MM.1S (cell line): ENCODE results near the gene PGBD2.
"Not testable (repeated sequence)": the region's sequence is repeated elsewhere in the genome, so short reads cannot be mapped to it uniquely, and the experiment has no call there.

ENCODE experiments used
- DNase-seq: peaks from one replicate; pipeline ENCODE4 v3.0.0-alpha.2; 2015
- H2AFZ ChIP-seq: fragments of 300-600 bp; sonication (generic); 2 replicates; pipeline ENCODE4 v1.6.0; 2016; ENCODE audit warnings: antibody characterized with exemption, low read length
- H3F3A ChIP-seq: fragments of 300-600 bp; sonication (generic); 2 replicates; pipeline ENCODE4 v1.6.1; 2016; ENCODE audit warnings: mild to moderate bottlenecking, antibody characterized with exemption, low read length, moderate library complexity, mixed read lengths; ENCODE audit not compliant: insufficient read depth
- H3K27ac ChIP-seq: fragments of 300-600 bp; sonication (generic); 2 replicates; pipeline ENCODE4 v1.5.1; 2016; ENCODE audit warnings: mild to moderate bottlenecking, low read length
- H3K27me3 ChIP-seq: fragments of 300-600 bp; sonication (generic); replicated peaks from 2 replicates; pipeline ENCODE4 v1.6.0; 2016; ENCODE audit warnings: low read length; ENCODE audit not compliant: insufficient read depth
- H3K36me3 ChIP-seq: fragments of 300-600 bp; sonication (generic); replicated peaks from 2 replicates; pipeline ENCODE4 v1.6.1; 2016; ENCODE audit warnings: mild to moderate bottlenecking, low read length, mixed read lengths; ENCODE audit not compliant: insufficient read depth
- H3K4me1 ChIP-seq: fragments of 300-600 bp; sonication (generic); 2 replicates; pipeline ENCODE4 v1.6.1; 2016; ENCODE audit warnings: low read length, mixed read lengths
- H3K4me2 ChIP-seq: fragments of 300-600 bp; sonication (generic); 2 replicates; pipeline ENCODE4 v1.6.0; 2016; ENCODE audit warnings: low read depth, low read length
- H3K4me3 ChIP-seq: fragments of 300-600 bp; sonication (generic); 2 replicates; pipeline ENCODE4 v1.5.1; 2016; ENCODE audit warnings: low read length, mixed read lengths
- H3K79me2 ChIP-seq: fragments of 300-600 bp; sonication (generic); 2 replicates; pipeline ENCODE4 v1.6.1; 2016; ENCODE audit warnings: mixed run types, low read length, mixed read lengths
- H3K9ac ChIP-seq: fragments of 300-600 bp; sonication (generic); 2 replicates; pipeline ENCODE4 v1.6.1; 2016; ENCODE audit warnings: low read length, mixed read lengths
- H3K9me2 ChIP-seq: fragments of 300-600 bp; sonication (generic); replicated peaks from 2 replicates; pipeline ENCODE4 v1.6.1; 2016; ENCODE audit warnings: mild to moderate bottlenecking, low read length, mixed read lengths; ENCODE audit not compliant: insufficient read depth
- H3K9me3 ChIP-seq: fragments of 300-600 bp; sonication (generic); replicated peaks from 2 replicates; pipeline ENCODE4 v1.6.1; 2016; ENCODE audit warnings: mild to moderate bottlenecking, low read length, mixed read lengths; ENCODE audit not compliant: insufficient read depth
- H4K20me1 ChIP-seq: fragments of 300-600 bp; sonication (generic); 2 replicates; pipeline ENCODE4 v1.6.1; 2016; ENCODE audit warnings: mild to moderate bottlenecking, low read length, moderate library complexity, mixed read lengths; ENCODE audit not compliant: insufficient read depth

The PGBD2 gene

GRCh38 chr1:248945000-248945423, 39.0 kb downstream of the PGBD2 start:
- H3K36me3 ChIP-seq, H3K4me1 ChIP-seq, DNase-seq, H3K4me3 ChIP-seq, H4K20me1 ChIP-seq, H2AFZ ChIP-seq, H3K9me2 ChIP-seq, H3K9me3 ChIP-seq, H3K79me2 ChIP-seq, H3K27me3 ChIP-seq, H3K4me2 ChIP-seq, H3K9ac ChIP-seq, H3F3A ChIP-seq, H3K27ac ChIP-seq: not testable (repeated sequence)

GRCh38 chr1:248945453-248945852, 39.4 kb downstream of the PGBD2 start:
- not testable (repeated sequence) for H3K4me2 ChIP-seq, H3K79me2 ChIP-seq, H3K9me2 ChIP-seq, H3K27ac ChIP-seq, H3F3A ChIP-seq, H3K9ac ChIP-seq, H3K4me3 ChIP-seq, H4K20me1 ChIP-seq, H3K36me3 ChIP-seq, H3K9me3 ChIP-seq, H3K27me3 ChIP-seq, H2AFZ ChIP-seq, H3K4me1 ChIP-seq
- DNase-seq, result peak; percentile 25

GRCh38 chr1:248945856-248946416, 39.9 kb downstream of the PGBD2 start:
- not testable (repeated sequence) for H4K20me1 ChIP-seq, H3F3A ChIP-seq, H3K9me3 ChIP-seq, H3K4me2 ChIP-seq, H3K9ac ChIP-seq, H3K79me2 ChIP-seq, DNase-seq, H3K4me3 ChIP-seq, H3K4me1 ChIP-seq, H3K36me3 ChIP-seq, H2AFZ ChIP-seq, H3K9me2 ChIP-seq, H3K27me3 ChIP-seq, H3K27ac ChIP-seq
